ENCODE results near the gene MYO7A. TPM values are rescaled to one million over a fixed set of nuclear protein-coding genes. Genes with fewer than 3 reads are reported as not detected.

The MYO7A gene
- total and polyA plus RNA-seq, 2 donors (not counting 1 experiment from before 2014, with no cell fraction given) = 0.03 to 0.07 TPM

DNA sequence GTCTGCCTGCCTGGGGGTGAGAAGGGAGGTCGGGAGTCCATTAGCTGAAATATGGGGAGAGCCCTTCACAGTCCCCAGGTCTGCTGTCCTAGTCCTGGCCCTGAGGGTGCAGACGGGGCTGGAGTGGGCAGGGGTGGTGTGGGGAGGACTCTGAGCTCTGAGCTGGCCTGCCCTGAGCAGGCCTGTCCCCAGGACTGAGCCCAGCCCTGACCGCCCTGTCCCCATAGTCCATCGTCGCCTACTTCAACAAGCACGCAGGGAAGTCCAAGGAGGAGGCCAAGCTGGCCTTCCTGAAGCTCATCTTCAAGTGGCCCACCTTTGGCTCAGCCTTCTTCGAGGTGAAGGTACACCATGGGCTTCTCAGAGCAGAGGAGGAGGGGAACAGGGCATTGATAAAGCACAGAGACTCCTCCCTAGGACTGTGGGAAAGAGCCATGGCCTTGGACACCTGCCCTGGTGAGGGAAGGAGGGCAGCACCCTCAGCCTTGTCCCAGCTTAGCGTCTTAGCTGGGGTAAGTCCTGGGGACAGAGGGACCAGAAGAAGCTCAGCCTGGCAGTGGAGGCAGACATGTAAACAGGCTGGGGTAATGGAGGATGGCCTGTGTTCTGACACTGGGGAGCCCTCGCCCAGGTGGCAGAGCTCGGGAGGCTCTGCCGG lies 83.7 kb downstream of the MYO7A start:
- Histone ChIP-seq H3K4me2 (replicated peaks; ENCODE audit: low read depth, low read length, poor library complexity, severe bottlenecking) (no peak overlapping the region), H2AFZ (ENCODE audit: insufficient read depth, low read depth, low read length, poor library complexity, severe bottlenecking) (no peak overlapping the region), H3K36me3 (replicated peaks in 1 of 2; ENCODE audit: control extremely low read depth in 1 of 2, control insufficient read depth in 1 of 2, extremely low read depth in 1 of 2, insufficient read depth in 2 of 2, low read length in 1 of 2) (no peaks in the 10 kb centered on the region), H3K4me3 (ENCODE audit: control extremely low read depth in 1 of 5, extremely low read depth in 1 of 5, insufficient read depth in 1 of 5, low read depth in 2 of 5, low read length in 4 of 5) (no peak overlapping the region), H3K9ac (ENCODE audit: low read length) (no peak overlapping the region), H3K9me3 (ENCODE audit: control extremely low read depth in 1 of 3, control insufficient read depth in 2 of 3, insufficient read depth in 1 of 3, low read length in 2 of 3) (no peaks in the 10 kb centered on the region), H3K4me1 (ENCODE audit: control insufficient read depth in 2 of 2, insufficient read depth in 2 of 2, low read length in 2 of 2) (no peaks in the 10 kb centered on the region), H3K27ac (ENCODE audit: low read length in 2 of 2) (no peak overlapping the region), H4K20me1 (ENCODE audit: control insufficient read depth, insufficient read depth, low read length, poor library complexity, severe bottlenecking) (no peaks in the 10 kb centered on the region), H3K79me2 (ENCODE audit: control insufficient read depth, insufficient read depth, low read length) (no peaks in the 10 kb centered on the region), H3K27me3 (replicated peaks in 1 of 4; ENCODE audit: control extremely low read depth in 1 of 4, control insufficient read depth in 3 of 4, insufficient read depth in 4 of 4, low read length in 3 of 4) (no peaks in the 10 kb centered on the region)
- 91% methylated on average over 11 of the region's 11 CpGs for WGBS (ENCODE audit: insufficient coverage)
- no peaks in the 10 kb centered on the region for H3K27me3 Mint-ChIP-seq
- ChIA-PET POLR2A (no interaction called here), CTCF (interaction anchor here (0.9 kb wide), 1 partner anchor 24 kb away, joined by 3 read pairs; no protein-coding TSS in a partner anchor)
- H3K27ac Mint-ChIP-seq = no peak overlapping the region
- H3K4me1 Mint-ChIP-seq = no peaks in the 10 kb centered on the region
- no peak for ATAC-seq (ENCODE audit: low read depth)
- DNase-seq = no peak
- H3K4me3 Mint-ChIP-seq = no peak overlapping the region
- no peak for TF ChIP-seq EZH2 (IDR thresholded peaks at IDR 0.05; ENCODE audit: borderline replicate concordance, insufficient read depth, low read depth, low read length, poor library complexity, severe bottlenecking)
- H3K9me3 Mint-ChIP-seq (ENCODE audit: insufficient read depth) = no peaks in the 10 kb centered on the region
- intact Hi-C loops (cut with micrococcal nuclease) = no loop called here

DNA sequence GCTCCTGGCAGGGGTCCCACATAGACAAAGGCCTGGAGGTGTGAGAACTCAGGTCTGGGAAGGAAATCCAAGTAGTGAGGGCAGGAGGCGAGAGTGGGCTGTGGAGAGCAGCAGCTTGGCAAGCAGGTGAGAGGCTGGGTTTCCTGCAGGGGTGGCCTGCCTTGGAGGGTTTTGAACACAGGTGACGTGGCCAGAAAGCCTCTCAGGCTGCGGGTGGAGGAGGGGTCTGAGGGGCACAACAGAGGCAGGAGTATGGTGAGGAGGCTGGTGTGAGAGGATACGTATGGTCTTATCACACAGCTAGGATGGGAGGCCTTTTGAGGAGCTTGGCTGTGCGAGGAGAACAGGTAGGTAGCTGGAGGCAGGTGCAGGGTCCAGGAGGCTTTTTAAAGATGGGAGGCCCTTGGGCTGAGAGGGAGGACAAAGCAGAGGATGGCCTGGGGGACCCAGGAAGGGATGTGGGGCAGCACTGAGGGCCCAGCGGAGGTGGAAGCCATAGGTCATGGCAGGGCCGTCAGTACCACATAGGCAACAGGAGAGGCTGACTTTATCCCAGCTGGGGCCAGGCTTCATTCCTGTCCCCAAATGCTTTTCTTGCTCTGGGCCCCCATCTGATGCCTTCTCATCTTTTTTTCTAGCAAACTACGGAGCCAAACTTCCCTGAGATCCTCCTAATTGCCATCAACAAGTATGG lies 84.4 kb downstream of the MYO7A start:
- H3K36me3 ChIP-seq (replicated peaks in 1 of 2; ENCODE audit: control extremely low read depth in 1 of 2, control insufficient read depth in 1 of 2, extremely low read depth in 1 of 2, insufficient read depth in 2 of 2, low read length in 1 of 2) = no peaks in the 10 kb centered on the region
- H3K4me1 ChIP-seq (ENCODE audit: control insufficient read depth in 2 of 2, insufficient read depth in 2 of 2, low read length in 2 of 2) = no peaks in the 10 kb centered on the region
- no peak overlapping the region for H2AFZ ChIP-seq (ENCODE audit: insufficient read depth, low read depth, low read length, poor library complexity, severe bottlenecking)
- TF ChIP-seq, protein P1, sequence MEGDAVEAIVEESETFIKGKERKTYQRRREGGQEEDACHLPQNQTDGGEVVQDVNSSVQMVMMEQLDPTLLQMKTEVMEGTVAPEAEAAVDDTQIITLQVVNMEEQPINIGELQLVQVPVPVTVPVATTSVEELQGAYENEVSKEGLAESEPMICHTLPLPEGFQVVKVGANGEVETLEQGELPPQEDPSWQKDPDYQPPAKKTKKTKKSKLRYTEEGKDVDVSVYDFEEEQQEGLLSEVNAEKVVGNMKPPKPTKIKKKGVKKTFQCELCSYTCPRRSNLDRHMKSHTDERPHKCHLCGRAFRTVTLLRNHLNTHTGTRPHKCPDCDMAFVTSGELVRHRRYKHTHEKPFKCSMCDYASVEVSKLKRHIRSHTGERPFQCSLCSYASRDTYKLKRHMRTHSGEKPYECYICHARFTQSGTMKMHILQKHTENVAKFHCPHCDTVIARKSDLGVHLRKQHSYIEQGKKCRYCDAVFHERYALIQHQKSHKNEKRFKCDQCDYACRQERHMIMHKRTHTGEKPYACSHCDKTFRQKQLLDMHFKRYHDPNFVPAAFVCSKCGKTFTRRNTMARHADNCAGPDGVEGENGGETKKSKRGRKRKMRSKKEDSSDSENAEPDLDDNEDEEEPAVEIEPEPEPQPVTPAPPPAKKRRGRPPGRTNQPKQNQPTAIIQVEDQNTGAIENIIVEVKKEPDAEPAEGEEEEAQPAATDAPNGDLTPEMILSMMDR (IDR thresholded peaks at IDR 0.05) = no peak
- no peak for TF ChIP-seq EZH2 (IDR thresholded peaks at IDR 0.05; ENCODE audit: borderline replicate concordance, insufficient read depth, low read depth, low read length, poor library complexity, severe bottlenecking)
- H3K9me3 Mint-ChIP-seq (ENCODE audit: insufficient read depth) = peaks cover 2% of the 10 kb centered on the region
- intact Hi-C loops (cut with micrococcal nuclease) = no loop called here
- H3K4me2 ChIP-seq (replicated peaks; ENCODE audit: low read depth, low read length, poor library complexity, severe bottlenecking) = no peak overlapping the region
- H3K27ac ChIP-seq (ENCODE audit: low read length in 2 of 2) = no peak overlapping the region
- H3K27me3 ChIP-seq (replicated peaks in 1 of 4; ENCODE audit: control extremely low read depth in 1 of 4, control insufficient read depth in 3 of 4, insufficient read depth in 4 of 4, low read length in 3 of 4) = no peaks in the 10 kb centered on the region
- POLR2A ChIA-PET = no interaction called here
- no peaks in the 10 kb centered on the region for H3K4me1 Mint-ChIP-seq
- no peaks in the 10 kb centered on the region for H3K79me2 ChIP-seq (ENCODE audit: control insufficient read depth, insufficient read depth, low read length)
- H3K27me3 Mint-ChIP-seq = no peaks in the 10 kb centered on the region
- no peak overlapping the region for H3K9ac ChIP-seq (ENCODE audit: low read length)
- CTCF ChIA-PET = interaction anchor here (0.9 kb wide), 1 partner anchor 25 kb away, joined by 3 read pairs; no protein-coding TSS in a partner anchor
- H4K20me1 ChIP-seq (ENCODE audit: control insufficient read depth, insufficient read depth, low read length, poor library complexity, severe bottlenecking) = no peaks in the 10 kb centered on the region
- H3K4me3 ChIP-seq (ENCODE audit: control extremely low read depth in 1 of 5, extremely low read depth in 1 of 5, insufficient read depth in 1 of 5, low read depth in 2 of 5, low read length in 4 of 5) = no peak overlapping the region
- no peaks in the 10 kb centered on the region for H3K9me3 ChIP-seq (ENCODE audit: control extremely low read depth in 1 of 3, control insufficient read depth in 2 of 3, insufficient read depth in 1 of 3, low read length in 2 of 3)
- no peak overlapping the region for H3K27ac Mint-ChIP-seq
- WGBS (ENCODE audit: insufficient coverage) = 91% methylated on average over 8 of the region's 8 CpGs
- ATAC-seq (ENCODE audit: low read depth) (no peak), DNase-seq (no peak)
- H3K4me3 Mint-ChIP-seq = no peak overlapping the region
